22Rv1 (cell line): ENCODE results near the gene LEMD3.

Experiments used
- CTCF ChIP-seq: fragments of 450-650 bp; IDR thresholded peaks from 2 replicates; pipeline ENCODE4 v1.5.1; 2017; ENCODE audit warnings: mild to moderate bottlenecking
- ZFX ChIP-seq: fragments of 450-650 bp; IDR thresholded peaks from 2 replicates; pipeline ENCODE4 v1.6.1; 2017; ENCODE audit warnings: antibody characterized with exemption, borderline replicate concordance

GRCh38 chr12:65274602-65275272, 105.4 kb downstream of the LEMD3 start:
- TF ChIP-seq CTCF (no peak), ZFX (no peak)
